Small intestine (tissue), 7 donors: Measurements from ENCODE around the gene PRSS50. TPM values are rescaled to one million over a fixed set of nuclear protein-coding genes. Genes with fewer than 3 reads are reported as not detected.

Experiments
- DNase-seq, 2 donors: peaks; one replicate each; pipeline versions ENCODE4 v3.0.0 to v3.0.0-alpha.2; 2013
- FAIRE-seq: peaks from 2 replicates; lab custom pipeline; 2012; peaks lifted over from hg19 to GRCh38; lab: Jason Lieb, UNC
- H3K27ac ChIP-seq, 3 donors: one replicate each; pipeline ENCODE4 v1.5.1; 2013; ENCODE audit warnings: low read length in 2 of 3, mild to moderate bottlenecking in 2 of 3, control low read depth in 1 of 3, inconsistent platforms in 1 of 3, low read depth in 1 of 3, moderate library complexity in 1 of 3
- H3K27me3 ChIP-seq, 3 donors: one replicate each; pipeline ENCODE4 v1.6.1; 2013; ENCODE audit warnings: low read length in 3 of 3, inconsistent platforms in 1 of 3; ENCODE audit not compliant: control insufficient read depth in 3 of 3, insufficient read depth in 3 of 3
- H3K36me3 ChIP-seq, 3 donors: one replicate each; pipeline ENCODE4 v1.6.1; 2013; ENCODE audit warnings: low read length in 3 of 3, inconsistent platforms in 1 of 3, low read depth in 1 of 3, mild to moderate bottlenecking in 1 of 3, moderate library complexity in 1 of 3; ENCODE audit not compliant: control insufficient read depth in 3 of 3, insufficient read depth in 2 of 3
- H3K4me1 ChIP-seq, 3 donors: one replicate each; pipeline ENCODE4 v1.6.1; 2013; ENCODE audit warnings: low read length in 2 of 3, inconsistent platforms in 1 of 3, low read depth in 1 of 3, mild to moderate bottlenecking in 1 of 3, moderate library complexity in 1 of 3; ENCODE audit not compliant: control insufficient read depth in 3 of 3, insufficient read depth in 2 of 3
- H3K4me3 ChIP-seq, 3 donors: one replicate each; pipeline ENCODE4 v1.5.1; 2013; ENCODE audit warnings: low read length in 3 of 3, control low read depth in 1 of 3, inconsistent platforms in 1 of 3, low read depth in 1 of 3, mild to moderate bottlenecking in 1 of 3, moderate library complexity in 1 of 3
- H3K9me3 ChIP-seq, 2 donors: one replicate each; pipeline ENCODE4 v1.6.1; 2013; ENCODE audit warnings: low read depth in 1 of 2, low read length in 1 of 2; ENCODE audit not compliant: control insufficient read depth in 2 of 2, insufficient read depth in 1 of 2
- WGBS, 3 donors: extraction: QIAGEN DNeasy Blood & Tissue Kit; methylation state at CpG; one replicate each; pipeline ENCODE4 v1.1.7; 2013; 5-methylcytosine and 5-hydroxymethylcytosine counted together
- polyA plus RNA-seq, 4 donors: library from polyadenylated mRNA; stranded (reverse) in 3 of 4; unstranded in 1 of 4; fragments of 200-250 nt in 3 of 4; fragments of 120-200 nt in 1 of 4; gene quantifications; one replicate each; pipeline versions ENCODE4 v1.2.1 to v1.2.3, GENCODE V29; 2013
- donor health status: healthy with polysubstance abuse.
- donor health status: control.
- donor health status: control.
- donor health status: Bipolar disorder and iron deficiency.
- donor health status: healthy.

PRSS50 gene
- polyA plus RNA-seq, 4 donors, result 0.01 to 3.7 TPM; not detected in 2

DNA sequence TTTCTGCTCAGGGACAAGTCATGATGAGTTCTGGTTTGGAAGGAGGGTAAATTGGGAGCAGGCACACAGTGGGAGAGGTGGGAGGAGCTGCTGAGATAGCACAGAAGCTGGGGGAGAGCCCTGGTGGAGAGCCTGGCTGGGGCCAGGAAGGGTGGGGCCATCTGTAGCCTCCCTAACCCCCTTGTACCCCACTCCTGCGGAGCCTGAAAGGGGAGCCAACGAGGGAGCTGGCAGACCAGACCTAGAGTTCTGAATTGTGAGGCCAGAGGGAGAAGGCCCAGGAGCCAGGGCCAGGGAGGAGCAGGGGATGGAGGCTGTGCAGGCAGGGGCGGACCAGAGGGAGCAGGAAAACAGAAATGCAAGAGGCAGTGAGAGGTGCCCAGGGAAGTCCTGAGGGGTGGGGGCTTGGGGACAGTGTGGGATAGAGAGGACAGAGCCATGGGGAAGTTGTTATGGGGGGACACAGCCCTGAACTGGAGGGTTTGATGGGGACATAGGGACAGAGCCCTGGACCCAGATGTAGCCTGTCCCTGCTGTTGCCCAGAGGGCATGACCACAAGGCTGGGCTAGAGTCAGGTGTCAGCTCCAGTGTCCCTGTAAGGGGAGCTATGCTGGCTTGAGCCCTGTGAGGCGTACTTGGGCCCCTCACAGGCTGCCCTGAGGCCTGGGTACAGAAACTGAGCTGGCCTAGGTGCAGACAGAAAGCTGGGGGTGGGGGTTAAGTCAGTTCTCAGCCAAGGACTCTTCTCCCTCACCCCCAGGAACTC is 15.2 kb downstream of the PRSS50 start:
- DNase-seq (no peak), FAIRE-seq (no peak)
- 68 to 87% (median 75%) methylated on average over 4 of the region's 4 CpGs for WGBS, 3 donors

GRCh38 chr3:46701181-46701939 is 16.3 kb downstream of the PRSS50 start, which contains the start of gene TMIE:
Gene TMIE (plus strand): TSS chr3:46701392. CDS start chr3:46701488, 96 bp downstream.
- Histone ChIP-seq H3K4me3 (no peak within 1 kb of the TSS), H3K4me1 (peaks cover 0 to 6% (median 0%) of the 10 kb centered on the region in 3 donors), H3K27me3 (peaks cover 0 to 32% (median 3%) of the 10 kb centered on the region in 3 donors), H3K27ac (no peak within 1 kb of the TSS), H3K36me3 (no peaks in the 10 kb centered on the region), H3K9me3 (no peaks in the 10 kb centered on the region)
- FAIRE-seq (no peak), DNase-seq (no peak)
- 4 to 13% (median 7%) methylated on average over 29 to 51 of the region's 51 CpGs for WGBS, 3 donors

More for the DNA sequence above, 15.2 kb downstream of the PRSS50 start:
- Histone ChIP-seq H3K36me3 (no peaks in the 10 kb centered on the region), H3K9me3 (no peaks in the 10 kb centered on the region), H3K4me3 (no peak overlapping the region), H3K27me3 (peaks cover 0 to 32% (median 3%) of the 10 kb centered on the region in 3 donors), H3K27ac (no peak overlapping the region), H3K4me1 (peaks cover 0 to 6% (median 0%) of the 10 kb centered on the region in 3 donors)

GRCh38 chr3:46700772-46701171 is 16.9 kb downstream of the PRSS50 start:
- H3K4me3 ChIP-seq, result no peak overlapping the region
- H3K4me1 ChIP-seq, result peaks cover 0 to 6% (median 0%) of the 10 kb centered on the region in 3 donors
- no peak overlapping the region for H3K27ac ChIP-seq
- WGBS, 3 donors, result 41 to 60% (median 43%) methylated on average over 4 of the region's 4 CpGs
- DNase-seq, result no peak
- H3K36me3 ChIP-seq, result no peaks in the 10 kb centered on the region
- H3K9me3 ChIP-seq, result no peaks in the 10 kb centered on the region
- H3K27me3 ChIP-seq, result peaks cover 0 to 32% (median 3%) of the 10 kb centered on the region in 3 donors
- no peak for FAIRE-seq

DNA sequence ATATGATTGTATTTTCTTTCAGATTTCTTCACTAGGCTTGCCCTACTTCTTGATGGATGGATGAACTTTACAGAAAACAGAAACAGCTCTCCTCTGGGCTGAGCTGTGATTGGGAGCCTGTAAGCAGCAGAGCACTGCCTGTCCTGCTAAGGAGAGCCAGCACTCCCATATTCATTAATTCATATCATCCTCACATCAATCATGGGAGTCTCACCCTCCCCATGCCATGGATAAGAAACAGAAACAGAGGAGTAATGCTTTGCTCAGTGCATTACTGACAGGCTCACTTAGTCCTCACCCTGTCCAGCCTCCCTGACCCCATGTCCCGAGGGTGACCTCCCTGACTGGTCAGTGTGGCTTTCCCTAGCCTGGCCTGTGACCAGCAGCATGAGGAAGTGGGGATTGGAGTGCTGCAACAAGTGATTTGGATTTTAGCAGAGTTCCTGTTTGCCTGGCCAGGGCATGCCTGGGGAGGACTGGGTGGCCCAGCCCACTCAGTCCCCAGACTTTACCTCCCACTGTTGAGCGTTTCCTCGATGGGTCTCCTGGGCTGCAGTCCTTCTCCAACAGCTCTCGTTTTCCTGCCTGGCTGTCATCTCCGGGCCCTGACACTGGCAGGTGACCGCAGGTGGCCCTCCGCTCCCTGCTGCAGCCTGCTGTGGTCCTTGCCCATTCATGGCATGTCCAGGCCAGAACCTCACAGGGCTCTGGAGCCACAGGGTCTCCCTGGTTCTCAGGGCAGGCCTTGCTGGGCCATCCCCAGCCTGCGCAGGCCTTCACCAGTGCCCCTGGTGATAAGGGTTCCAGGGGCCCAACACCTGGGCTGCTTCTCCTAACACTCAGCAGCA is 17.8 kb downstream of the PRSS50 start:
- H3K27me3 ChIP-seq, result peaks cover 0 to 32% (median 3%) of the 10 kb centered on the region in 3 donors
- WGBS, 3 donors, result 75 to 85% (median 82%) methylated on average over 8 of the region's 8 CpGs
- no peak overlapping the region for H3K4me3 ChIP-seq
- FAIRE-seq (no peak), DNase-seq (no peak)
- no peaks in the 10 kb centered on the region for H3K36me3 ChIP-seq
- H3K27ac ChIP-seq, result no peak overlapping the region
- no peaks in the 10 kb centered on the region for H3K9me3 ChIP-seq
- peaks cover 0 to 2% (median 0%) of the 10 kb centered on the region in 3 donors for H3K4me1 ChIP-seq

DNA sequence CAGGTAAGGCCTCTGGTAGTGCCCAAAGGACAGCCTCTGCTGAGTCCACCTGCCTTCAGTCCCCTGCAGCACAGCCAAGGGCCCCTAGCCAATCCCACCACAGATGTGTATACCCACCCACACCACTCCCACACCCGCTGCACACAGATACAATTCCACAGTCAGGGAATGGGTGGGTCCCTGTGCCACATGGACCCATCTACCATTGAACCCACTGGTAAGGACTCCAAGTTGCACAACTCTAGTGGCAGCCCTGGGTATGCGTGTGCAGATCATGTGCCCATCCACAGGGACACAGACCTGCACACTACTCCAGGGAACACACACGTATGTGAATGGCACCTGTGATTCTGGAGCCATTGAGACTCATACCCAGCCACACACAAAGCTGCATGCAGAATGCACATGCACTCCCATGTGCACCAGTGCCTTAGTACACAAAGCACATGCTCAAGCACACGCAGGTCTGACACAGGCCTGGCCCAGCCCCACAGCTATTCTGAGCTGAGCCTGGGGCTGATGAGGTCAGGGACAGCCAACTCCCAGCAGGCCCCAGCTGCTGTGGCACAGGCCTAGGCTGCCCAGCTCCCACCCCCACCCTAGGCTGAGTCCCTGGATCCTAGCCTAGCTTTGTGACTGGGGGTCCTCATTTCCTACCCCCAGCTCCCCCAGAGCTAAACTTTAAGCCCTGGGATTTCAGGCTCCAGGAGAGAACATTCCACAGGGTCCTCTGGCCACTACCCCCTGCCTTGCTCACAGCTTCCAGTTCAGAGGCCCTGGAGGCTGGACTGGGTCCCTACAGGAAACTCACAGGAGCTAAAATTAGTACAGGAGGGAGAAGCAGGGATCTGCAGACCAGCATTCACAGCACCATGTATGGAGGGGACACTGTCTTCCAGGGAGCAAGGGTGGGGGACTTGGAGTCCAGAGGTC is 21.4 kb downstream of the PRSS50 start:
- WGBS, 3 donors, result 82 to 89% (median 88%) methylated on average over 4 of the region's 4 CpGs
- Histone ChIP-seq H3K27ac (peak overlapping the region in 1 of 3 donors; percentile 25), H3K4me3 (no peak overlapping the region), H3K9me3 (no peaks in the 10 kb centered on the region), H3K4me1 (peaks cover 0 to 25% (median 8%) of the 10 kb centered on the region in 3 donors), H3K27me3 (peaks cover 0 to 13% (median 0%) of the 10 kb centered on the region in 3 donors), H3K36me3 (no peaks in the 10 kb centered on the region)
- FAIRE-seq, result no peak
- no peak for DNase-seq

DNA sequence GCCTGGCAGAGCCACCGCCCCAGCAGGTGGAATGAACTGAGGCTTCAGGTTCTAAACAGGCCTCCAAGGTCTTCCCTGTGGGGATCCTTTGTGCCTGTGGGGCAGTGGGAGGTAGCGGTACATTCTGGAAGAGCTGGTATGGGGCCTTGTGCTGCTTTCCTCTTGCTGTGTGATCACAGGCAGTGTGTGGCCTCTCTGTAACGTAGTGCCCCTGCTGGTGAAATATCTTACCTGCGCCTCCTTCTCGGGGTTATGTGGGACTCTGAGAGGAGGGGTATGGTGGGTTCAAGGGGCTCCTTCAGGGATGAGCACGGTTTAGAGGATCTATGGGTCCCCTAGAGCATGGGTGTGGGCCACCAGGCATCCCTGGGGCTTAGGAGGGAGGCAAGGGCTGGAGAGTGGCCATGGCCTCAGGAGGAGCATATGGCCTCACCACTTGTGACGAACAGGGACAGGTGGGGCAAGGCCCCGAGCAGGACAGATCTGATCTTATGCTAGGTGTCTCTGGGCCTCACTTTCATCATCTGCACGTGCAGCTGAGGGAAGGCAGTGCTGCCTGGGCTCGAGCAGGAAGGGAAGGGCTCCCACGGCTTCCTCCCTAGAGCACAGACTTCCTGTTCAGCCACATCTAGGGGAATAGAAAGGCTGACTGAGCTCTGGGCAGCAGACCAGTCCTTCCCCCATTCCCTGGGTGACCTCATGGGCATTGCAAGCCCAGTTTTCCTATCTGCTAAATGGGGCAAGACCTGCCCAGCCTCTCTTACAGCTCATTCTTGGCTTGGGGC is 22.3 kb downstream of the PRSS50 start:
- Histone ChIP-seq H3K36me3 (no peaks in the 10 kb centered on the region), H3K4me3 (no peak overlapping the region), H3K27ac (peak overlapping the region in 1 of 3 donors; percentile 46), H3K9me3 (no peaks in the 10 kb centered on the region), H3K4me1 (peaks cover 2 to 34% (median 10%) of the 10 kb centered on the region in 3 donors), H3K27me3 (peaks cover 0 to 8% (median 0%) of the 10 kb centered on the region in 3 donors)
- FAIRE-seq (no peak), DNase-seq (no peak)
- 61 to 69% (median 69%) methylated on average over 11 of the region's 11 CpGs for WGBS, 3 donors

- Histone ChIP-seq H3K36me3 (no peaks in the 10 kb centered on the region), H3K4me1 (peaks cover 2 to 35% (median 10%) of the 10 kb centered on the region in 3 donors), H3K27ac (no peak overlapping the region), H3K4me3 (no peak overlapping the region), H3K27me3 (peaks cover 0 to under 1% (median 0%) of the 10 kb centered on the region in 3 donors), H3K9me3 (no peaks in the 10 kb centered on the region)
- DNase-seq (no peak), FAIRE-seq (no peak)
- 92 to 95% (median 94%) methylated on average over 2 to 3 of the region's 3 CpGs for WGBS, 3 donors
These were observed 23.1 kb downstream of the PRSS50 start for GRCh38 chr3:46694520-46694919.
